Tibial nerve (tissue), 4 donors: ENCODE results near the gene FAM13A.

Experiments used
- EP300 ChIP-seq, 2 donors: sonication (generic); formaldehyde crosslinking; IDR thresholded peaks; one replicate each; pipeline ENCODE4 v1.6.1; 2017; ENCODE audit warnings: antibody characterized with exemption in 2 of 2, mild to moderate bottlenecking in 1 of 2
- POLR2A ChIP-seq, 2 donors: fragments of 450-650 bp; IDR thresholded peaks; one replicate each; pipeline ENCODE4 v1.6.1; 2017; ENCODE audit warnings: antibody characterized with exemption in 2 of 2, mild to moderate bottlenecking in 2 of 2, moderate library complexity in 2 of 2
- TF ChIP-seq, protein P1 (sequence below), 5 experiments: fragments of 200-600 bp in 3 of 5; fragments of 450-650 bp in 2 of 5; sonication (generic) in 3 of 5; IDR thresholded peaks; one replicate each; pipeline ENCODE4 v1.5.1; 2016 to 2019; ENCODE audit warnings: antibody characterized with exemption in 5 of 5, mild to moderate bottlenecking in 3 of 5, moderate library complexity in 2 of 5

DNA sequence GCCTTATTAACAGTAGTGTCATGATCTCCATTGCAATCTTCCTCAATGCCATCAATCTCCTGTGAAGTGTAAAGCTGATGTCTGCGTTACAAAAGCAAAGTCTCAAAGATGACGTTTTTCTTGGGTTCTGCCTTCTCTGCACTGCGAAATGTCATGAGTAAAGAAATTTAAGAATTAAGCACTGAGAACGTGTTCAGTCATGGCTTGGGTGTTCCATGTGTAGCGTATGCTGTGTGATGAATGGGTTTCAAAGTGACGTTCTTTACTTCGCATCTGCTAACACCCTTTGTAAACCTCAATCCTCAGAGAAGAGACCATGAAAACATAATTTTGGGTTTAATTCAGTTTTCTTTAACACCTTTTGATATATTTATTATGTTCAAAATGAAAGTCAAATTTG is 360.4 kb downstream of the FAM13A start:
- TF ChIP-seq, protein P1, sequence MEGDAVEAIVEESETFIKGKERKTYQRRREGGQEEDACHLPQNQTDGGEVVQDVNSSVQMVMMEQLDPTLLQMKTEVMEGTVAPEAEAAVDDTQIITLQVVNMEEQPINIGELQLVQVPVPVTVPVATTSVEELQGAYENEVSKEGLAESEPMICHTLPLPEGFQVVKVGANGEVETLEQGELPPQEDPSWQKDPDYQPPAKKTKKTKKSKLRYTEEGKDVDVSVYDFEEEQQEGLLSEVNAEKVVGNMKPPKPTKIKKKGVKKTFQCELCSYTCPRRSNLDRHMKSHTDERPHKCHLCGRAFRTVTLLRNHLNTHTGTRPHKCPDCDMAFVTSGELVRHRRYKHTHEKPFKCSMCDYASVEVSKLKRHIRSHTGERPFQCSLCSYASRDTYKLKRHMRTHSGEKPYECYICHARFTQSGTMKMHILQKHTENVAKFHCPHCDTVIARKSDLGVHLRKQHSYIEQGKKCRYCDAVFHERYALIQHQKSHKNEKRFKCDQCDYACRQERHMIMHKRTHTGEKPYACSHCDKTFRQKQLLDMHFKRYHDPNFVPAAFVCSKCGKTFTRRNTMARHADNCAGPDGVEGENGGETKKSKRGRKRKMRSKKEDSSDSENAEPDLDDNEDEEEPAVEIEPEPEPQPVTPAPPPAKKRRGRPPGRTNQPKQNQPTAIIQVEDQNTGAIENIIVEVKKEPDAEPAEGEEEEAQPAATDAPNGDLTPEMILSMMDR (IDR thresholded peaks at IDR 0.05) = no peak
- TF ChIP-seq POLR2A (IDR thresholded peaks at IDR 0.05) = no peak
- no peak for TF ChIP-seq EP300 (IDR thresholded peaks at IDR 0.05)
